Measurements from ENCODE around the gene CAMTA1.

DNA sequence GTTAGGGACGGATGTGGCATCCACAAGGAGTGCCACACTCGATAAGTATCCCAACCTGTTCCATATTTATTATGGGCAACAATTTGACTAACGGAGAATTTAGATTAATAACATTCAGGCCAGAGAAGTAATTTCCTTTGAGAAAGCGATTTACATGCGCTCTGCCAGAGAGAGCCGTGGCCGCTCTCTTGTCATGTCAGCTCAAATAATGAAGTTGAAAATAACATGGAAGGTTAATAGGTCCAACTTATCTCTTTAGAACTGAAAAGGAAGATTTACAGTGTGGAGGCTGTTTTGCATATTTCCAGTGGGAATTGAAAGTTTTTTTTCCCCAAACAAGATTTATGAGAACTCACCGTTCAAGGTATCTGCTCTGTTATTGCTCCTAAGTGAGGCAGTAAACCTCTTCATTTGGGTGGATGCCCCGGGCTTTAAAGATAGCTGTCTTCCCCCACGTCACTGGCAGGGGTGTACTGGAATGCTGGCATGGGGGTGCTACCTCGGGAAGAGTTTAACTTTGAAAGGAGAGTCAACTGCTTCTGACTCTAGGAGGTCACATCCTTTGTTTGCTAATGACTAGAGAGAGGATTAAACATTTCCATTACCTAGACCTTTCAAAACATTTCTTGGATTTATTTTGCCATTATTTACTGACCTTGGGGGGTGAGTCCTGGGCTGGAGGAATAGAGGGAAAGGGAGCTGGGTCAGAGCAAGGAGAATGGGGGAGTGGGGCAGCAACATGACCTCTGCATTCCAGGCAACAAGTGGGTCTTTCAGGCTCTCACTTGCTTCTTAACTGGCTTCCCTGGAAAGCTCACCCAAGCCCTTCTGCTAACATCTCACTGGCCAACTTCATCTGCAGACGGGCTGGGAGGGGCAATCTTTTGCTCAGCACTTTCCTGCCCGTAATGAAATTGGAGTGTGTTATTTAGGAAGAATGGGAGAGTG, 204.2 kb downstream of the CAMTA1 start:
- TF ChIP-seq POLR2A (IDR thresholded peaks at IDR 0.05) = no peak
- TF ChIP-seq, protein P1, sequence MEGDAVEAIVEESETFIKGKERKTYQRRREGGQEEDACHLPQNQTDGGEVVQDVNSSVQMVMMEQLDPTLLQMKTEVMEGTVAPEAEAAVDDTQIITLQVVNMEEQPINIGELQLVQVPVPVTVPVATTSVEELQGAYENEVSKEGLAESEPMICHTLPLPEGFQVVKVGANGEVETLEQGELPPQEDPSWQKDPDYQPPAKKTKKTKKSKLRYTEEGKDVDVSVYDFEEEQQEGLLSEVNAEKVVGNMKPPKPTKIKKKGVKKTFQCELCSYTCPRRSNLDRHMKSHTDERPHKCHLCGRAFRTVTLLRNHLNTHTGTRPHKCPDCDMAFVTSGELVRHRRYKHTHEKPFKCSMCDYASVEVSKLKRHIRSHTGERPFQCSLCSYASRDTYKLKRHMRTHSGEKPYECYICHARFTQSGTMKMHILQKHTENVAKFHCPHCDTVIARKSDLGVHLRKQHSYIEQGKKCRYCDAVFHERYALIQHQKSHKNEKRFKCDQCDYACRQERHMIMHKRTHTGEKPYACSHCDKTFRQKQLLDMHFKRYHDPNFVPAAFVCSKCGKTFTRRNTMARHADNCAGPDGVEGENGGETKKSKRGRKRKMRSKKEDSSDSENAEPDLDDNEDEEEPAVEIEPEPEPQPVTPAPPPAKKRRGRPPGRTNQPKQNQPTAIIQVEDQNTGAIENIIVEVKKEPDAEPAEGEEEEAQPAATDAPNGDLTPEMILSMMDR (IDR thresholded peaks at IDR 0.05) = no peak
- no peak for TF ChIP-seq EP300 (IDR thresholded peaks at IDR 0.05)
- no peak for TF ChIP-seq POLR2AphosphoS5 (IDR thresholded peaks at IDR 0.05)
